Erythroblast (primary cell): ENCODE measurements around the gene ZNF330.

Experiments
- DNase-seq, 2 experiments: peaks; one replicate each; lab custom pipeline; 2025; lab: John Stamatoyannopoulos, UW
- GATA1 ChIP-seq: IDR thresholded peaks from 2 replicates; pipeline ENCODE4 v1.6.1; 2011; ENCODE audit warnings: low read depth, mild to moderate bottlenecking, control low read depth, low read length, moderate library complexity
- POLR2A ChIP-seq: IDR thresholded peaks from 2 replicates; pipeline ENCODE4 v1.6.1; 2011; ENCODE audit warnings: mild to moderate bottlenecking, low read length

Gene ZNF330

GRCh38 chr4:141247430-141247780 lies 26.7 kb downstream of the ZNF330 start:
- no peak for DNase-seq
- no peak for TF ChIP-seq GATA1
- no peak for TF ChIP-seq POLR2A

DNA sequence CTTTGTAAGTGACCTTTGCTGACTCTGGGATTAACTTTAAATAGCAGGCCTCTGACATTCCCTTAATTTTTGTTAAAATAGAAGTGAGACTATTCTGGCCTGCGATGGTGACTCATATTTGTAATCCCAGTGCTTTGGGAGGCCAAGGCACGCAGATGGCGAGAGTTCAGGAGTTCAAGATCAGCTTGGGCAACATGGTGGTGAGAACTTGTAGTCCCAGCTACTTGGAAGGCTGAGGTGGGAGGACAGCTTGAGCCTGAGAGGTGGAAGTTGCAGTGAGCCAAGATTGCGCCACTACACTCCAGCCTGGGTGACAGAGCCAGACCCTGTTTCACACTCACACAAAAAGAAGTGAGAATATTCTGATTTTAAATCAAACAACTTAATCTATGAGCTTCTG lies 27.3 kb downstream of the ZNF330 start:
- no peak for TF ChIP-seq POLR2A
- TF ChIP-seq GATA1, result no peak
- DNase-seq, result no peak

- TF ChIP-seq POLR2A (no peak), GATA1 (no peak)
- no peak for DNase-seq
Observed at GRCh38 chr4:141248486-141248885, 27.8 kb downstream of the ZNF330 start.

GRCh38 chr4:141254326-141254725 lies 33.6 kb downstream of the ZNF330 start:
- no peak for DNase-seq
- TF ChIP-seq POLR2A, result no peak
- TF ChIP-seq GATA1, result no peak

- no peak for TF ChIP-seq POLR2A
- TF ChIP-seq GATA1, result no peak
- no peak for DNase-seq
Observed at GRCh38 chr4:141255016-141255415, 34.3 kb downstream of the ZNF330 start.

- DNase-seq, result no peak
- no peak for TF ChIP-seq GATA1
- no peak for TF ChIP-seq POLR2A
Observed at GRCh38 chr4:141258558-141258957, 37.9 kb downstream of the ZNF330 start.

DNA sequence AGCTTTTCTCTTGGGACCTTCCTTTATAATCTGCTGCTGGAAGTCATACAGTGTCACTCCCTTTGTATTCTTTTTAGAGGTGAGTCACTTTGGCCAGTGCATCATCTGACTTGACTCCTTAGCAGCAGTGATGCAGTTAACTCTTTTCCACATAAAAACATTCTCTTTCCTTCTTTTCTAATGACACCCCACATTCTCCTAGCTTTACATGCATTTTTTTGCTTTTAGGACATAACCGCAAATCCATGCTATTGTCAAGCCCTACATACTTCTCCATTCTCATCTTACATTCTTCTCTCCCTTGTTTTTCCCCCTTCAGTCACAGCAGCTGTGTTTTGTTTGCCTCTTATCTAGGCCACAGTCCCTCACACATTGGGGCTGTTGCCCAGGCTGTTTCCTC lies 55.1 kb downstream of the ZNF330 start:
- TF ChIP-seq GATA1 (no peak), POLR2A (no peak)
- DNase-seq, result no peak

DNA sequence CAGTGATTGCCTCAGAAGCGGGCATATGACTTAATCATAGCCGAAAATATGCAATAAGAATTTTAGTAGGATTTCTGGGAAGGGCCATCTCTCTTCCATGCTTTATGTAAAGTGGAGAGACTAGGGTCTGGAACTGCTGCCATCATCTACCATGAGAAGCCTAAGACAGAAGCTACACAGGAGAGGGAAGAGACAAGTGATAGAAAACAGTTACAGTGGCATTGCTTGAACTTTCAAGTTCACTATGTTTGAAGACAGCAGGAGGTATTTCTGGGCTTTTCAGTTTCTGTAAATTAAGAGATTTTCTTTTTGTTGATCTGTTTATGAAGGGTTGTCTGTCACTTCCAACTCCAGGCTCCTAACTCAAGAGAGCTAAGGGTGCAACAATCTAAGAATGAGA lies 62.5 kb downstream of the ZNF330 start:
- DNase-seq, result no peak
- TF ChIP-seq POLR2A (no peak), GATA1 (no peak)

- TF ChIP-seq GATA1 (no peak), POLR2A (no peak)
- DNase-seq, result no peak
Observed at GRCh38 chr4:141283563-141283962, 62.9 kb downstream of the ZNF330 start.
